ENCODE data around the gene AKR1C1. TPM values are rescaled to one million over a fixed set of nuclear protein-coding genes. Genes with fewer than 3 reads are reported as not detected.
"Not testable (repeated sequence)": the region's sequence is repeated elsewhere in the genome, so short reads cannot be mapped to it uniquely, and the experiment has no call there.

The AKR1C1 gene
- total RNA-seq, 1 donor from 2014 or later = 48.7 TPM

DNA sequence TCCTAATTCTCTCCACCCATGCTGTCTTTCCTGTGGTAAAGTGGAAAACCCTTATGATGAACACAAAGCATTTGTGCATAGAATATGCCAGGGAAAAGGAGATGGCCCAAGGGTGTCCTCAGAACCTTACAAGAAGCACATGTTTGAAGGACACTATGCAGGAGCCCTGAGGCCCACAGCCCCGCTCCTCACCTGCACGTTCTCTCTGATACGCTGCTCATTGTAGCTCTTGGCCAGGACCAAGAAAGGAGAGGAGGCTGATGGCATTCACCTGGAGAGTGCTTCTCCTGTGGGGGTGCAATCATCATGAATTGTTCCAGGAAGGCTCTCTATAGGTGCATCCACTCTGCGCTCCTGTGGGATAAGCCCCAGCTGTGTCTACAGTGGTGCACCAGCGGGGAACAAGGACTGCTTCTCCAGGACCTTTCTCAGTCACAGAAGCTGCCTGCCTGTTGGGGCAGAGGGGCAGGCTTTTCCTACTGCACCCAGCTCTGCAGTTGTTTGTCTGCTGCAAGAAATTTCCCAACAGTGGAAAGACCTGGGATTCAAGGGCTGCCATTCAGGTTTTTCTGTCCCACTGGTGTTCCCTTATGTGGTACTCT is 20.5 kb downstream of the AKR1C1 start:
- DNase-seq (ENCODE audit: low spot score) = no peak

DNA sequence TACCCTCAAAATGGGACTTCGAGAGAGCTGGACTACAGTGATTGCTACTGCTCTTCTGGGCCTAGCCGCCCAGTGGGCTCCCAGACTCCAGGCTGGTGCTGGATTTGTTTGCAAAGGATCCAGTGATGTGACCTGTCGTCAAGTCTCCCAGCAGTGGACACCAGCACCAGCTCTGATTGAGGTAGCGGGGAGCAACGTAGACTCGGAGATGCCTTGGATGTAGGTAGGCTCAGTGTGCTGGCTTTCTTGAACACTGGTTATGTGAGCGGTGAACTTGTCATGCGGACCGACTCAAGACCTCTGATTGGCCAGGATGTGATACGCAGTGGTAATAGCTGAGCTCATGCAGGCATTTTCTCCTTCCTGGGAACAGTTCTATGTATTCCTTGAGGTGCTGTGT is 21.0 kb downstream of the AKR1C1 start:
- no peak for DNase-seq (ENCODE audit: low spot score)

GRCh38 chr10:4984971-4985594 is 21.9 kb downstream of the AKR1C1 start:
- peak; percentile 37 for DNase-seq (ENCODE audit: low spot score)

- not testable (repeated sequence) for DNase-seq (ENCODE audit: low spot score)
Measured at GRCh38 chr10:4988000-4988641, 24.9 kb downstream of the AKR1C1 start.

DNA sequence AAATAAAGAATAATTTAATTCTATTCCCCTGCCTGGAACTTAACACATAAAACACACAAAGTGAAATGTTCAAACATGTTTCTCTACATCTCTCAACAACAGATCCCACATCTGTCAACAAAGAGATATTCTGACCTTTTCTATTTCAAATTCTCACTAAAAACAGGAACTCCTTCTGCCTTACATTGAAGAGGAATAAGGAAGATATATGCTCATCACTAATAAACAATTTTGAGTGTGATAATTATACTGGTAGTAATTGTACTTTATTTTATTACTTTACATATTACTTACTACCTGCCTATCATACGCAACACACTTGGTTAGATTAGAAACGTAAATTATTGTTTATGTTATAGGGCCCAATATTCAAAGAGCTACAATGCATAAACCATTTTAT is 27.0 kb downstream of the AKR1C1 start:
- DNase-seq (ENCODE audit: low spot score) = no peak

DNA sequence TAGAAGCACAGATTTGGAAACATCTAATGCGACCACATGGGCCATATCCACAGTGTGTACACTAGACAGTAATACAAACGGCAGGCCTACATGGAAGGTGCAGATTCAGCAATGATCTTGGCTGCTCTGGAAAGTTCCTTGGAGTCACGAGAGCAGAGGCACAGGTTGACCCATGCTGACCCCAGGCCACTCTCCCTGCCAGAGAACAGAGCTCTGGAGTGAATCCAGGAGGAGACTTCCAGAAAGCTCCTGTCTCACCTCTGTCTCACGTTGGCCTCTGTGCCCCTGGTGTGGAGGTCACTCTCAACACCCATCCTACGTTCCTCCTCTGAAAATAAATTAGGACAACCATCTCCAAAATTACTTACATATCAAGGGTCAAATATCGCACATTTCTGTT is 28.2 kb downstream of the AKR1C1 start:
- DNase-seq (ENCODE audit: low spot score) = not testable (repeated sequence)

DNA sequence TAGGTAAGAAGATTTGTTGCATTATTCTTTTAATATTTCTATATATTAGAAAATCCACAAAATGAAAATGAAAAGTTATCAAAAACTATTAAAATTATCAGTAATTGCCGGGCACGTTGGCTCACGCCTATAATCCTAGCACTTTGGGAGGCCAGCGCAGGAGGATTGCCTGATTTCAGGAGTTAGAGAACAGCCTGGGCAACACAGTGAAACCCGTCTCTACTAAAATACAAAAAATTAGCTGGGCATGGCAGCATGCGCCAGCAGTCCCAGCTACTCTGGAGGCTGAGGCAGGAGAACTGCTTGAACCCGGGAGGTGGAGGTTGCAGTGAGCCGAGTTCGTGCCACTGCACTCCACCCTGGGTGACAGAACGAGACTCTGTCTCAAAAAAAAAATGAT is 29.3 kb downstream of the AKR1C1 start:
- DNase-seq (ENCODE audit: low spot score) = not testable (repeated sequence)

GRCh38 chr10:4994260-4994659 is 31.0 kb downstream of the AKR1C1 start:
- DNase-seq (ENCODE audit: low spot score) = not testable (repeated sequence)

GRCh38 chr10:4998671-4999070 is 35.5 kb downstream of the AKR1C1 start:
- DNase-seq (ENCODE audit: low spot score) = no peak

- no peak for DNase-seq (ENCODE audit: low spot score)
Measured at GRCh38 chr10:5002013-5002727, 39.0 kb downstream of the AKR1C1 start.

- DNase-seq (ENCODE audit: low spot score) = not testable (repeated sequence)
Measured at GRCh38 chr10:5003127-5004029, 40.2 kb downstream of the AKR1C1 start, which contains the start of gene AKR1C2. TSS of gene AKR1C2 (minus strand) at chr10:5003857. CDS start at chr10:5003835, 22 bp downstream.

GRCh38 chr10:5004030-5004385 is 40.8 kb downstream of the AKR1C1 start:
- not testable (repeated sequence) for DNase-seq (ENCODE audit: low spot score)

- not testable (repeated sequence) for DNase-seq (ENCODE audit: low spot score)
Measured at GRCh38 chr10:5004501-5004900, 41.3 kb downstream of the AKR1C1 start.

- peak; percentile 27 for DNase-seq (ENCODE audit: low spot score)
Measured at GRCh38 chr10:5008857-5009548, 45.8 kb downstream of the AKR1C1 start.

DNA sequence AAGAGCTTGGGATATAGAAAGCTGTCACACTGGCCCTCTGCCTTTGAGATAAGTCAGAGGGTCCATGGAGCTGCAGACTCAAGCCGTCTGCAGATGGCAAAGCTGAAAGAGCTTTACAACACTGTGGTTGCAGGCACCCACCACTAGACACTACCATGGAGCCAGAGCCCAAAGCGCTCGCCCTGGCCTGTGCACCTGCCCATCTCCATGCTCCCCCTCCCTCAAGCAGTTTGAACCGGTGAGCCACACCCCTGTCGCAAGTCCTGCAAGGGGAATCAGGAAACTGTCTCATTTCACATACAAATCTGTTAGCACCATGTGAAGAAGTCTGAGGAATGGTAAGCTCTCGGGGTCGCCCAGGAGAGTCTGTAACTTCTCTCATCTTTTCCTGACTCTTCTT is 46.8 kb downstream of the AKR1C1 start:
- DNase-seq (ENCODE audit: low spot score) = not testable (repeated sequence)

DNA sequence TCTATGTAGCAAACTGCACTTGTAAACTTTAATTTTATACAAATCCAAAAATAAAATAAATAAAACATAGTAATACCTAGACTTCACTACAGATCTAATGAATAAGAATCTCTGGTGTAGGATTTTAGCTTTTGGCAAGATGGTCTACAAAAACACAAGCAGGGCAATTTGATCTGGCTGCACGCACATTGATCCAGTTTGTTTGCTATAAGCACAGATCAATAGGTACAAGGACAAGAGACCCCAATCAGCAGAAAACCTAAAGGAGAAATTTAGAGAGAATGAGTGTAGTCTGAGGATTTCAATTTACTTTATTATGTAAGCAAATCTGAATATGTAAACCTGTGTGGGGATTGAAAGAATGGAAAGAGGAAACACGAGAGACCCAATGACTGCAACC is 48.2 kb downstream of the AKR1C1 start:
- DNase-seq (ENCODE audit: low spot score) = not testable (repeated sequence)

DNA sequence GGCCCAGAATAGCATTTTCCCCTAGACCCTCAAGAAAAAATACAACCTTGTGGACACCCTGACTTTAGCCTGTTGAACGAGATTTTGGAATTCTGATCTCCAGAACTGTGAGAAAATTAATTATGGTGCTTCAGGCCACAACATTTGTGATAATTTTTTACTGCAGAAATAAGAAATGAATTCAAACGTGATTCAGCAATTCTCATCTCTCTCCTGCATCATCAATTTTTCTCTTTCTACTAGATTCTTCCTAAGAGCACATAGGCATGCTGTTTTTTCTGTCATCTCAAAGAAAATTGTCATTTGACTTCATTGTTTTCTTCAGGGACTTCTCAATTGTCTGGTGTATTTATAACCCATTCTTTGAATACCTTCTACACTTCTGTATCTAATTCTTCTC is 49.4 kb downstream of the AKR1C1 start:
- DNase-seq (ENCODE audit: low spot score) = no peak

- no peak for DNase-seq (ENCODE audit: low spot score)
Measured at GRCh38 chr10:5013385-5013784, 50.2 kb downstream of the AKR1C1 start.

DNA sequence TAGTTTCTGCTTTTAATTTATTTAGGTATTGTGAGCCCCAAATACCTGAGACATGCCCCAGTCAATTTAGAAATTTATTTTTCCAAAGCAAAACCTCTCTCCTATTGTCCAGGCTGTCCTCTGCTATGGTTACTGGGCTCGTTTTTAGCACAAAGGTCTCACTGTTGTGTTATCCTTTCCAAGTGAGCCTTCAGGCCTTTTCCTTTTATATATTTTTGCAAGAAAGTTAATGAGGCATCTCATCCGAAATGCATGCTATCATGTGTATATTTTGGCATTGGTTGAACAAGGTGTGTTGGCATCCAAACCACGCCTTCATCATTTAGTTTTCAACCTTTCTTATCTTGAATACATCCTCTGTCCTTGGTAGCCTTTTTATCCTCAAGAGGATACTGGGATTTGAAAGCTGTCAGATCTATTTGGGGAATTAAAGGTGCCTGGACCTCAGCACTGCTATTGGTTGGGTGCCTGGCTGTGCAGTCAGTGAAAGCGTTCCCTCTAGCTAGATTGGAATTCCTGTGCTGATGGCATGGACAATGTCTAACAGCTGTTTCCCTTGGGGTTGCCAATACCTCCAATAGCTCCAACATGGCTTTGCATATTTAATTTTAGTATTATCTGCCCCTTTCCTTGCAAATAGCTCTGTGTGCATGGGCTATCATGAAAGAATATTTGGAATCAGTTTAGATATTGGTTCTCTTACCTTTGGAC is 51.1 kb downstream of the AKR1C1 start:
- not testable (repeated sequence) for DNase-seq (ENCODE audit: low spot score)

DNA sequence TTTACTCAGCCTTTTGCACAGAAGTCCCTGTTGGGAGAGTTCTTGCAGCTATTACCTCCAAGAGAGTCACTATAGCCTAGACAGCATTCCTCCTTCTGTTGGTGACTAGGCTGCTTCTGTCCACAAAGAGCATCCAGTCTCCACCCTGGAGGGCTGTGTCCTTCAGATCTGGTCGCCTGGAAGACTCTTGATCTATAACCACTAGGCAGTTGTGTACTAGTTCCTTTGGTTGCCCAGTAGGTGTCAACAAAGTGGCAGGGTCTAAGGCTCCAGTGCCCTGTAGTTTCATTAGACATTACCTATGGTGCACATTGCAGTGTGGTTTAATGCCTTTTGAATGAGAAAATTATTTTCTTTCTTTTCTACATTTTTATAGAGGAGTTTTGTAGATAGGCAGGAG is 51.7 kb downstream of the AKR1C1 start:
- no peak for DNase-seq (ENCODE audit: low spot score)
